Hematopoietic multipotent progenitor cell treated with erythropoietin and hydrocortisone succinate and interleukin-3 and kit ligand, for 17 days (in vitro differentiated cells): ENCODE measurements around the gene ENTPD1.

Source experiments
- DNase-seq: peaks from one replicate; pipeline ENCODE4 v3.0.0-alpha.2; 2015; ENCODE audit warnings: low spot score

The ENTPD1 gene

GRCh38 chr10:95832216-95833041, 76.5 kb downstream of the ENTPD1 start:
- DNase-seq: no peak

GRCh38 chr10:95833042-95833610, 77.2 kb downstream of the ENTPD1 start:
- DNase-seq: no peak

GRCh38 chr10:95834406-95834805, 78.4 kb downstream of the ENTPD1 start:
- no peak for DNase-seq

GRCh38 chr10:95835149-95835860, 79.3 kb downstream of the ENTPD1 start:
- DNase-seq: no peak

GRCh38 chr10:95835911-95836310, 79.9 kb downstream of the ENTPD1 start:
- DNase-seq: no peak

GRCh38 chr10:95836610-95837355, 80.8 kb downstream of the ENTPD1 start:
- DNase-seq: no peak

- no peak for DNase-seq
Observed at GRCh38 chr10:95837356-95837776, 81.4 kb downstream of the ENTPD1 start.

GRCh38 chr10:95837783-95838182, 81.8 kb downstream of the ENTPD1 start:
- DNase-seq: no peak

GRCh38 chr10:95840121-95840520, 84.2 kb downstream of the ENTPD1 start:
- DNase-seq: no peak

GRCh38 chr10:95840681-95841080, 84.7 kb downstream of the ENTPD1 start:
- no peak for DNase-seq

- DNase-seq: peak; percentile 72
Observed at GRCh38 chr10:95841661-95842498, 85.9 kb downstream of the ENTPD1 start.

- no peak for DNase-seq
Observed at GRCh38 chr10:95845411-95845810, 89.4 kb downstream of the ENTPD1 start.

- no peak for DNase-seq
Observed at GRCh38 chr10:95847007-95847406, 91.0 kb downstream of the ENTPD1 start.

- DNase-seq: no peak
Observed at GRCh38 chr10:95848841-95849240, 92.9 kb downstream of the ENTPD1 start.

GRCh38 chr10:95850791-95851190, 94.8 kb downstream of the ENTPD1 start:
- DNase-seq: no peak

GRCh38 chr10:95860166-95860940, 104.4 kb downstream of the ENTPD1 start:
- no peak for DNase-seq

- DNase-seq: no peak
Observed at GRCh38 chr10:95861386-95861785, 105.4 kb downstream of the ENTPD1 start.

GRCh38 chr10:95864906-95865813, 109.2 kb downstream of the ENTPD1 start:
- peak; percentile 10 for DNase-seq

GRCh38 chr10:95865814-95866466, 110.0 kb downstream of the ENTPD1 start:
- DNase-seq: no peak
